ENCODE data around the gene GLIPR1. TPM values are rescaled to one million over a fixed set of nuclear protein-coding genes. Genes with fewer than 3 reads are reported as not detected.

Gene GLIPR1
- total and polyA plus RNA-seq, 10 of the 15 experiments (the other 5 are each of a cell fraction or from before 2014, with no cell fraction given): 18.2 to 62.6 (median 32.2) TPM

DNA sequence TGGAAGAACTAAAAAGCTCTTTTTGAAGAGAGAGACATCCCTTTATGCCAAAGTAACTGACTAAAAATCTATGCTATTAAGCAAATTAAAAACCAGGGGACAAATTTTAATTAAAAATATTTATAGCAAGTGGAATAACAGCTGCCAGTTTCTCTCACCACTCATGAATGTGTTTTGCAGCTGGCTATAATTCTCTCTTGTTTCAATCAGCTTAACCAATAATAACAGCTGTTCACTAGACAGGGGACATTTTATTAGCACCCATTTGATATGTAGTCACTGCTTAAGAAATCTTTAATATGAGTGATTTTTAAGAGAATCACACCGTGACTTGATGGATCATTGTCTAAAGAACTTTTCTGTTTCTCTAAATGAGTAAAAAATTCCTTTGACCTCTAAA lies 65.1 kb downstream of the GLIPR1 start:
- Histone ChIP-seq H3K27ac (ENCODE audit: control insufficient read depth, insufficient read depth) (no peak overlapping the region), H3K27me3 (replicated peaks in 1 of 2; ENCODE audit: control insufficient read depth in 2 of 2, insufficient read depth in 2 of 2, low read length in 1 of 2) (no peaks in the 10 kb centered on the region), H3K9me3 (replicated peaks; ENCODE audit: control insufficient read depth, insufficient read depth, low read length) (no peaks in the 10 kb centered on the region), H3K4me2 (ENCODE audit: control insufficient read depth, insufficient read depth) (no peak overlapping the region), H2AFZ (ENCODE audit: control insufficient read depth, low read depth, low read length) (no peak overlapping the region), H3K79me2 (ENCODE audit: control insufficient read depth, insufficient read depth, low read length) (no peaks in the 10 kb centered on the region), H3K9ac (ENCODE audit: control insufficient read depth, insufficient read depth, low read length) (no peak overlapping the region), H4K20me1 (ENCODE audit: control insufficient read depth, insufficient read depth) (no peaks in the 10 kb centered on the region), H3K36me3 (ENCODE audit: control insufficient read depth in 2 of 2, insufficient read depth in 2 of 2, low read length in 1 of 2) (no peaks in the 10 kb centered on the region), H3K4me3 (no peak overlapping the region), H3K4me1 (ENCODE audit: control insufficient read depth, insufficient read depth, low read length) (no peaks in the 10 kb centered on the region)
- in situ Hi-C loops (cut with MboI) (no loop called here), intact Hi-C loops (cut with micrococcal nuclease; ENCODE audit: unreplicated experiment) (no loop called here)
- RAD21 ChIA-PET (ENCODE audit: unreplicated experiment): interaction anchor here (0.8 to 1.0 kb wide), 2 partner anchors 8 to 15 kb away, joined by 3 read pairs; no protein-coding TSS in a partner anchor
- FAIRE-seq (no peak), ATAC-seq (no peak), DNase-seq (ENCODE audit: low read depth, low spot score) (no peak)
- TF ChIP-seq ATF2 (IDR thresholded peaks at IDR 0.05; ENCODE audit: low read length): no peak
- no peak for TF ChIP-seq POLR2AphosphoS2 (IDR thresholded peaks at IDR 0.05; ENCODE audit: low read depth, low read length)
- TF ChIP-seq, protein P1, sequence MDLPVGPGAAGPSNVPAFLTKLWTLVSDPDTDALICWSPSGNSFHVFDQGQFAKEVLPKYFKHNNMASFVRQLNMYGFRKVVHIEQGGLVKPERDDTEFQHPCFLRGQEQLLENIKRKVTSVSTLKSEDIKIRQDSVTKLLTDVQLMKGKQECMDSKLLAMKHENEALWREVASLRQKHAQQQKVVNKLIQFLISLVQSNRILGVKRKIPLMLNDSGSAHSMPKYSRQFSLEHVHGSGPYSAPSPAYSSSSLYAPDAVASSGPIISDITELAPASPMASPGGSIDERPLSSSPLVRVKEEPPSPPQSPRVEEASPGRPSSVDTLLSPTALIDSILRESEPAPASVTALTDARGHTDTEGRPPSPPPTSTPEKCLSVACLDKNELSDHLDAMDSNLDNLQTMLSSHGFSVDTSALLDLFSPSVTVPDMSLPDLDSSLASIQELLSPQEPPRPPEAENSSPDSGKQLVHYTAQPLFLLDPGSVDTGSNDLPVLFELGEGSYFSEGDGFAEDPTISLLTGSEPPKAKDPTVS (IDR thresholded peaks at IDR 0.05; ENCODE audit: low read depth, low read length): no peak
- TF ChIP-seq SUZ12 (IDR thresholded peaks at IDR 0.05; ENCODE audit: unreplicated experiment): no peak
- TF ChIP-seq E4F1 (IDR thresholded peaks at IDR 0.05; ENCODE audit: borderline replicate concordance, partially characterized antibody): no peak
- no peak for TF ChIP-seq KLF5 (IDR thresholded peaks at IDR 0.05; ENCODE audit: partially characterized antibody)
- no peak for TF ChIP-seq CHD4 (IDR thresholded peaks at IDR 0.05)
- no peak for TF ChIP-seq ZNF687 (IDR thresholded peaks at IDR 0.05)
- TF ChIP-seq SMARCA5 (IDR thresholded peaks at IDR 0.05): no peak
- TF ChIP-seq BMI1 (IDR thresholded peaks at IDR 0.05; ENCODE audit: borderline replicate concordance): no peak
- TF ChIP-seq NR2C2 (IDR thresholded peaks at IDR 0.05; ENCODE audit: borderline replicate concordance, control insufficient read depth, insufficient read length, low read depth): no peak
- no peak for TF ChIP-seq RELA (IDR thresholded peaks at IDR 0.05; ENCODE audit: borderline replicate concordance, partially characterized antibody)
- TF ChIP-seq TCF12 (IDR thresholded peaks at IDR 0.05; ENCODE audit: low read depth, low read length): no peak
- no peak for TF ChIP-seq CREB1 (IDR thresholded peaks at IDR 0.05; ENCODE audit: low read depth)
- TF ChIP-seq ZSCAN29 (IDR thresholded peaks at IDR 0.05): no peak
- TF ChIP-seq SPI1 (IDR thresholded peaks at IDR 0.05; ENCODE audit: borderline replicate concordance, insufficient read depth, low read depth, low read length): no peak
- BruUV-seq (replicated peaks): no TSS peak
- WGBS (ENCODE audit: insufficient coverage, insufficient replicate concordance, low lambda C conversion rate, missing lambda C conversion rate): 0% methylated on average over 1 of the region's 1 CpG
- POLR2A ChIA-PET: no interaction called here
- SMC1A ChIA-PET (ENCODE audit: uncharacterized antibody, unreplicated experiment): interaction anchor here (0.6 to 4.8 kb wide), 6 partner anchors 13 to 487 kb away, joined by 3 to 26 read pairs (median 3); no protein-coding TSS in a partner anchor
- CTCF ChIA-PET: interaction anchor here (0.9 to 2.1 kb wide), 3 partner anchors 8 to 18 kb away, joined by 4 to 11 read pairs (median 7); no protein-coding TSS in a partner anchor

Measured in GM12878 (cell line).